ENCODE measurements around the gene EFCAB13. TPM values are rescaled to one million over a fixed set of nuclear protein-coding genes. Genes with fewer than 3 reads are reported as not detected.

The EFCAB13 gene
- total and polyA plus RNA-seq, 4 donors: 0.80 to 2.9 (median 2.3) TPM

DNA sequence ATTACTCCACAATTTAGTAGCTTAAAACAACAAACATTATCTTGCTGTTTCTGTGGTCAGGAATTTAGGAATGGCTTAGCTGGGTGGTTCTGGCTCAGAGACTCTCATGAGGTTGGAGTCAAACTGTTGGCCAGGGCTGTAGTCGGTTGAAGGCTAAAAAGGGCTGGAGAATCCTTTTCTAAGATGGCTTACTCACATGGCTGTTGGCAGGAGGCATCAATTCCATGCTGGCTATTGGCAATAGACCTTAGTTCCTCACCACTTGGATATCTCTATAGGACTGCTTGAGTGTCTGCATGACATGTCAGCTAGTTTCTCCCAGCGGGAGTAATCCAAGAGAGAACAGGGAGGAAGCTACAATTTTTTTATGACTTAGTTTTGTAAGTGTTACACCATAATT is 6.6 kb upstream of the EFCAB13 start:
- no peak overlapping the region for H3K9ac ChIP-seq (ENCODE audit: low read depth in 1 of 2, low read length in 2 of 2)
- no peaks in the 10 kb centered on the region for H3K27me3 ChIP-seq (ENCODE audit: control insufficient read depth in 4 of 4, insufficient read depth in 4 of 4, low read length in 3 of 4)
- DNase-seq (ENCODE audit: low spot score): no peak
- no peak overlapping the region for H3K4me3 ChIP-seq (ENCODE audit: low read depth in 1 of 3, low read length in 3 of 3)
- H3K36me3 ChIP-seq (ENCODE audit: control insufficient read depth in 4 of 4, insufficient read depth in 3 of 4, low read depth in 1 of 4, low read length in 3 of 4): no peaks in the 10 kb centered on the region
- TF ChIP-seq SP1 (IDR thresholded peaks at IDR 0.05) (no peak), TAF1 (conservative IDR thresholded peaks at IDR 0.05) (no peak), YY1 (IDR thresholded peaks at IDR 0.05) (no peak), HNF4G (IDR thresholded peaks at IDR 0.05) (no peak), ATF3 (IDR thresholded peaks at IDR 0.05) (no peak), ZBTB33 (IDR thresholded peaks at IDR 0.05) (no peak), GABPA (IDR thresholded peaks at IDR 0.05 in 1 of 2, conservative IDR thresholded peaks at IDR 0.05 in 1 of 2) (no peak), CTCF (IDR thresholded peaks at IDR 0.05; ENCODE audit: low read depth, low read length, missing input control) (no peak), REST (IDR thresholded peaks at IDR 0.05) (no peak), FOXA2 (IDR thresholded peaks at IDR 0.05) (no peak), RAD21 (IDR thresholded peaks at IDR 0.05) (no peak), FOXA1 (IDR thresholded peaks at IDR 0.05) (no peak), HNF4A (conservative IDR thresholded peaks at IDR 0.05) (no peak), EGR1 (IDR thresholded peaks at IDR 0.05; ENCODE audit: low read depth in 2 of 2) (no peak), MAX (IDR thresholded peaks at IDR 0.05) (no peak), JUND (IDR thresholded peaks at IDR 0.05) (no peak), NR2F2 (IDR thresholded peaks at IDR 0.05) (no peak), RXRA (IDR thresholded peaks at IDR 0.05) (no peak)
- WGBS: 88% methylated on average over 2 of the region's 2 CpGs
- peaks cover 3 to 18% (median 8%) of the 10 kb centered on the region in 4 donors for H3K4me1 ChIP-seq (ENCODE audit: control insufficient read depth in 4 of 4, insufficient read depth in 4 of 4, low read length in 3 of 4)
- no peaks in the 10 kb centered on the region for H3K9me3 ChIP-seq (ENCODE audit: control insufficient read depth in 4 of 4, low read length in 3 of 4)
- H3K27ac ChIP-seq (ENCODE audit: low read depth in 1 of 2, low read length in 2 of 2): peak overlapping the region; percentile 81 to 91

All from liver (tissue), 9 donors.